Vagina (tissue), 2 donors: Measurements from ENCODE around the gene AP4E1.

Source experiments
- POLR2A ChIP-seq, 2 donors: fragments of 450-650 bp; IDR thresholded peaks; one replicate each; pipeline ENCODE4 v1.6.1; 2017; ENCODE audit warnings: antibody characterized with exemption in 2 of 2, mild to moderate bottlenecking in 2 of 2, moderate library complexity in 2 of 2
- POLR2AphosphoS5 ChIP-seq, 2 donors: sonication (generic); formaldehyde crosslinking; IDR thresholded peaks; one replicate each; pipeline ENCODE4 v1.9.0; 2017; ENCODE audit warnings: antibody characterized with exemption in 2 of 2, mild to moderate bottlenecking in 2 of 2, low read depth in 1 of 2; ENCODE audit not compliant: insufficient read depth in 1 of 2
- TF ChIP-seq, protein P1 (sequence below), 3 experiments: fragments of 450-650 bp in 2 of 3; fragments of 200-600 bp in 1 of 3; sonication (generic) in 1 of 3; IDR thresholded peaks; one replicate each; pipeline ENCODE4 v1.5.1; 2017 to 2019; ENCODE audit warnings: antibody characterized with exemption in 3 of 3, mild to moderate bottlenecking in 2 of 3, moderate library complexity in 2 of 3

- TF ChIP-seq, protein P1, sequence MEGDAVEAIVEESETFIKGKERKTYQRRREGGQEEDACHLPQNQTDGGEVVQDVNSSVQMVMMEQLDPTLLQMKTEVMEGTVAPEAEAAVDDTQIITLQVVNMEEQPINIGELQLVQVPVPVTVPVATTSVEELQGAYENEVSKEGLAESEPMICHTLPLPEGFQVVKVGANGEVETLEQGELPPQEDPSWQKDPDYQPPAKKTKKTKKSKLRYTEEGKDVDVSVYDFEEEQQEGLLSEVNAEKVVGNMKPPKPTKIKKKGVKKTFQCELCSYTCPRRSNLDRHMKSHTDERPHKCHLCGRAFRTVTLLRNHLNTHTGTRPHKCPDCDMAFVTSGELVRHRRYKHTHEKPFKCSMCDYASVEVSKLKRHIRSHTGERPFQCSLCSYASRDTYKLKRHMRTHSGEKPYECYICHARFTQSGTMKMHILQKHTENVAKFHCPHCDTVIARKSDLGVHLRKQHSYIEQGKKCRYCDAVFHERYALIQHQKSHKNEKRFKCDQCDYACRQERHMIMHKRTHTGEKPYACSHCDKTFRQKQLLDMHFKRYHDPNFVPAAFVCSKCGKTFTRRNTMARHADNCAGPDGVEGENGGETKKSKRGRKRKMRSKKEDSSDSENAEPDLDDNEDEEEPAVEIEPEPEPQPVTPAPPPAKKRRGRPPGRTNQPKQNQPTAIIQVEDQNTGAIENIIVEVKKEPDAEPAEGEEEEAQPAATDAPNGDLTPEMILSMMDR (IDR thresholded peaks at IDR 0.05), result no peak
- no peak for TF ChIP-seq POLR2A (IDR thresholded peaks at IDR 0.05)
- TF ChIP-seq POLR2AphosphoS5 (IDR thresholded peaks at IDR 0.05; ENCODE audit: insufficient read depth in 1 of 2, low read depth in 1 of 2), result no peak
Observed at GRCh38 chr15:50993598-50993997, 85.1 kb downstream of the AP4E1 start.
